ENCODE measurements around the gene GMFB.

The GMFB gene

DNA sequence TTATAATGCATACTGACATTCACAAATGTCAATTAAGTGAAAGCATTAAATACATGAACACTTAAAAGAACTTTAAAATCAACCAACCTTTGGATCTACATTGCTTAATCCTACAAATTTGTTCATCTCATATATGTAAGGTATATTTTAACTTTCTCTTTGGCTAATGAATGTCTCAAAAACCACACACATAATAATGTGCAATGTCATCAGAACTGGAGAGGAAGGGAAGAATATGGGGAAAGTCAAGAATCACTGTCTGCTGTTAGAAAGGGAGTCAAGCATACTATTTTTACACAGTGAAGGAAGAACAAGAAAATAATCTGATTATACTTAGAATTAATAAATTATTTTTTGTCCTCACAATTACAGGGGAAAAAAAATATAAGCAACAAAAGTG, 4.9 kb downstream of the GMFB start:
- H3K4me3 ChIP-seq (ENCODE audit: low read depth, low read length) = no peak overlapping the region
- TF ChIP-seq, protein P1, sequence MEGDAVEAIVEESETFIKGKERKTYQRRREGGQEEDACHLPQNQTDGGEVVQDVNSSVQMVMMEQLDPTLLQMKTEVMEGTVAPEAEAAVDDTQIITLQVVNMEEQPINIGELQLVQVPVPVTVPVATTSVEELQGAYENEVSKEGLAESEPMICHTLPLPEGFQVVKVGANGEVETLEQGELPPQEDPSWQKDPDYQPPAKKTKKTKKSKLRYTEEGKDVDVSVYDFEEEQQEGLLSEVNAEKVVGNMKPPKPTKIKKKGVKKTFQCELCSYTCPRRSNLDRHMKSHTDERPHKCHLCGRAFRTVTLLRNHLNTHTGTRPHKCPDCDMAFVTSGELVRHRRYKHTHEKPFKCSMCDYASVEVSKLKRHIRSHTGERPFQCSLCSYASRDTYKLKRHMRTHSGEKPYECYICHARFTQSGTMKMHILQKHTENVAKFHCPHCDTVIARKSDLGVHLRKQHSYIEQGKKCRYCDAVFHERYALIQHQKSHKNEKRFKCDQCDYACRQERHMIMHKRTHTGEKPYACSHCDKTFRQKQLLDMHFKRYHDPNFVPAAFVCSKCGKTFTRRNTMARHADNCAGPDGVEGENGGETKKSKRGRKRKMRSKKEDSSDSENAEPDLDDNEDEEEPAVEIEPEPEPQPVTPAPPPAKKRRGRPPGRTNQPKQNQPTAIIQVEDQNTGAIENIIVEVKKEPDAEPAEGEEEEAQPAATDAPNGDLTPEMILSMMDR (IDR thresholded peaks at IDR 0.05; ENCODE audit: low read depth, low read length) = no peak

DNA sequence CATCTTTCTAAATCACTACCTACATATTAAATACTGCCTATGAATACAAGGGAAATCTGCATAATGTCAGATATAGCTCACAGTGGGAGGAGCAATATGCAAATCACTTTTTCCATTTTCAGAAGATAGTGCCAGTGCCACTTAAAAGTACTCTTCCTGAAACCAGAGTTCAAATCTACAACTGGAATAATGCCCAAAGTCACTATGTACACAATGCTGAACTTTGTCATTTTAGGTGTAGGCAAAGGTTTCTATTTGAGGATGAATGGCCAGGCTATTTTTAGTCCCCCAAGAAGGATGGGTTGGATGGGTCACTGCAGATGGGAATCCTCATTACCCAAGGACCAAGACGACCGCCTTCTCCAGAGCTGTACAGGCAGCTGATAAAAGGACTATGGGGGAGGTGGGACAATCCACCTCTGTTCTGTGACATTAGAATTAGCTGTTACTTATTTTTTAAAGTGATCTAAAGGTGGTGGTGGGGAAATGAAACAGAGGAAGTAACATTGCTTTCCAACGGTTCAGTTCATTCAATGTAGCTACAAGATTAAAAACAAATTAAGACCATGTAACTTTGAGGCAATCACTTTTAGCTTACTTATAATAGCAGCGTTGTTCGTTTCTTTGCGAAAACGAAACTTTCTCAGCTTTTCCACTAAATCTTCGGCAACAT, 5.6 kb downstream of the GMFB start:
- no peak overlapping the region for H3K4me3 ChIP-seq (ENCODE audit: low read depth, low read length)
- TF ChIP-seq, protein P1 (IDR thresholded peaks at IDR 0.05; ENCODE audit: low read depth, low read length) = no peak

DNA sequence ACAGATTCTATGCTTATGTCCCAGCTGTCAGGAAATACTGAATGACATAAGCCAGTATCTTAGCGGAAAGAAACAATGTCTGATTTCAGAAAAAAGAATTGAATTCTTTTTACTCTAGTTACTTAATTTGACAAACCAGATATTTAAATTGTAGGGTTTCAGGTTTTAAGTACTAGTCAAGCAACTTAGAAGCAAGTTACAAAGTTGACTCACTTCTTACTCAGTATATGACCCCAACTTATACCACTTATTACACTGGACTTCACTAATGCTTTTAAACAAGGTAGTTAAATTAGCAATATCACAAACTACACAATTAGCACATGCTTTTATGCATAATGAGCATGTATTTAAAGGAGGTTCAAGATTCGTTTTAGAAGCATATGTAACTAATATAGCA, 7.1 kb downstream of the GMFB start:
- no peak overlapping the region for H3K4me3 ChIP-seq (ENCODE audit: low read depth, low read length)
- TF ChIP-seq, protein P1 (IDR thresholded peaks at IDR 0.05; ENCODE audit: low read depth, low read length) = no peak

DNA sequence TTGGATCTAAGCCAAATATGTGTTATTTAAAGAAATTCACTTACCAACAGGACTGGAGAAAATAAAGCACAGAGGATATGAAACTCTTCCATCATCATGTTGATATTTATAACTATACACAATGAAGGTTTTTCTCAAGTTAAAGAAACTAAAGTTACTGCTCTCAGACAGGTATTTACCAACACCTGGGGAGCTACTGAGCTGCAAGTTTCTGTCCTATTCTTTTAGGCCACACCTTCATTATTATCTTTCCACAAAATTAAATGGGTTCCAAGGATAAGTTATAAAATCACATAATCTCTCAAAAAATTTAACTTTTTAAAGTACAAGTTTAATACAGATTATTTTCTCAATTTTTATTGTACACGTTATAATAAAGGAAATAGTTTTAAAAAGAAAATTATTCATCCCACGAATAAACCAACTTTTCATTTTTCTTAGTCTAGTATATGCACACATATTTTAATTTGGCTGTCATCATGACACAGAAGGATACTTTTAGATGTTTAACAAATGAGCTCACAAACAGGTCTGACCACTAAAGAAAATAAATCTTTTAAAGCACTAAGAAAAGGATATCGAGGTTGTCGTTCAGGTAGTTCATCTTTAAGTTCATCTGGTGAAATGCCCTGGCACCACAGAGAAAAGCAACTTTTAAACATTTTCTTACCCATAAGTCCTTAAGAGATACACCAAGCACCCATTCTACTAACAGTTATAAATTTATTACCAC, 7.8 kb downstream of the GMFB start:
- TF ChIP-seq, protein P1 (IDR thresholded peaks at IDR 0.05; ENCODE audit: low read depth, low read length) = no peak
- H3K4me3 ChIP-seq (ENCODE audit: low read depth, low read length) = no peak overlapping the region

DNA sequence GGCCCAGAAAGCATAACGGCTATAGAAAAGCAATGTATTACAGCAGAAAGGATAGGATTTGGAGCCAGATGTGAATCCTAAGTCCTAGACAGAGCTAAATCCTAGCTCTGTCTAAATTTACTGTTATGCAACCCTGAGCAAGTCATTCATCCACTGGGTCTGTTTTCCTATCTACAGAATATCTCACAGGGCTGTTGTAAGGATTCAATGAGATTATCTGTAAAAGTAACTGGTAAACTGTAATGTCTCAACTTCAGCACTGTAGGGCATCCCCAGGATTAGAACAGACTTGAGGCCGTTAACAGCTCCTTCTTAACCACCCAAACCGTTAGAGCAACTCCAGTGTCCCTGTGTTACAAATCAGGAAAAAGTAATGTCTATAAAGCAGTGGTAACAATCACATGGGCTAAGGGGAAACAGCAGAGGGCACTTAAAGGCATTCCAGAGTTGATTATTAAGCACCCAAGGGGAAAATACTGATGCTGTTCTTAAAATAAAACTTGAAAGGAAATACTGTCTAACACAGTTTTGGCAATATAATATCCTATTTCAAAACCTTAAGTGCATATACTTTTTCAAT, 10.1 kb downstream of the GMFB start:
- TF ChIP-seq, protein P1 (IDR thresholded peaks at IDR 0.05; ENCODE audit: low read depth, low read length) = no peak
- no peak overlapping the region for H3K4me3 ChIP-seq (ENCODE audit: low read depth, low read length)

DNA sequence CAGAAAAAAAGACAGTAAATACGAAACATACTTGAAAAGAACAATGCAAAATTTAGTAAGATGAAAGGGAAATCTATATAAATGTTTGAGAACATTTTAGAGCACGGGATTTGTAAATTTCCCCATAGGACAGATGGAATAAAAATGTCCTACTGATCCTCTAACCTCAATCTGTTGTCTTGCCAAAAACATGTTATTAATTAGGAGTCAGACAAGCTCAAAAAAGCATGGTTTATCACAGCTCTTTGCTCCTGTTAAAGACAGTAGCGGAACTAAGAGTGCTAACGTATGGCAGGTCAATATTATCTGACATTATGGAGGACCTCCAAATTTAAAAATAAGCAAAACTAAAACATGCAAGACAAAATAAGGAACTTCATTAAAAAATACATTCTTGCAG, 12.9 kb downstream of the GMFB start:
- no peak overlapping the region for H3K4me3 ChIP-seq (ENCODE audit: low read depth, low read length)
- TF ChIP-seq, protein P1 (IDR thresholded peaks at IDR 0.05; ENCODE audit: low read depth, low read length) = no peak
